Liver (tissue), 9 donors: ENCODE results near the gene SLC34A2. TPM values are rescaled to one million over a fixed set of nuclear protein-coding genes. Genes with fewer than 3 reads are reported as not detected.
"Not testable (repeated sequence)": the region's sequence is repeated elsewhere in the genome, so short reads cannot be mapped to it uniquely, and the experiment has no call there.

Source experiments
- DNase-seq: peaks from one replicate; pipeline ENCODE4 v3.0.0-alpha.2; 2017; ENCODE audit warnings: low spot score
- H3K27ac ChIP-seq, 2 donors: one replicate each; pipeline ENCODE4 v1.7.0; 2013; ENCODE audit warnings: inconsistent platforms in 2 of 2, low read length in 2 of 2, control low read depth in 1 of 2, low read depth in 1 of 2, mild to moderate bottlenecking in 1 of 2
- H3K27me3 ChIP-seq, 4 donors: one replicate each; pipeline versions ENCODE4 v1.6.1 to v1.7.0; 2013; ENCODE audit warnings: low read length in 3 of 4, inconsistent platforms in 1 of 4, mild to moderate bottlenecking in 1 of 4, moderate library complexity in 1 of 4; ENCODE audit not compliant: control insufficient read depth in 4 of 4, insufficient read depth in 4 of 4
- H3K36me3 ChIP-seq, 4 donors: one replicate each; pipeline versions ENCODE4 v1.6.1 to v1.7.0; 2013; ENCODE audit warnings: low read length in 3 of 4, mild to moderate bottlenecking in 3 of 4, low read depth in 1 of 4, moderate library complexity in 1 of 4; ENCODE audit not compliant: control insufficient read depth in 4 of 4, insufficient read depth in 3 of 4
- H3K4me1 ChIP-seq, 4 donors: one replicate each; pipeline versions ENCODE4 v1.6.1 to v1.7.0; 2013; ENCODE audit warnings: low read length in 3 of 4, mild to moderate bottlenecking in 3 of 4, moderate library complexity in 1 of 4; ENCODE audit not compliant: control insufficient read depth in 4 of 4, insufficient read depth in 4 of 4
- H3K4me3 ChIP-seq, 3 donors: one replicate each; pipeline versions ENCODE4 v1.6.1 to v1.7.0; 2013; ENCODE audit warnings: low read length in 3 of 3, control low read depth in 1 of 3, low read depth in 1 of 3, mild to moderate bottlenecking in 1 of 3
- H3K9ac ChIP-seq, 2 donors: one replicate each; pipeline ENCODE4 v1.7.0; 2013; ENCODE audit warnings: low read length in 2 of 2, mild to moderate bottlenecking in 2 of 2, moderate library complexity in 2 of 2, control low read depth in 1 of 2, low read depth in 1 of 2
- H3K9me3 ChIP-seq, 4 donors: one replicate each; pipeline versions ENCODE4 v1.6.1 to v1.7.0; 2013; ENCODE audit warnings: low read length in 3 of 4; ENCODE audit not compliant: control insufficient read depth in 4 of 4
- ATF3 ChIP-seq: IDR thresholded peaks from 2 replicates; pipeline ENCODE4 v1.6.1; 2016; ENCODE audit warnings: antibody characterized with exemption
- CTCF ChIP-seq: fragments of 150-350 bp; IDR thresholded peaks from 2 replicates; pipeline ENCODE4 v1.5.1; 2017; ENCODE audit warnings: improper control_type of control experiment, low read depth, low read length; ENCODE audit not compliant: missing input control
- EGR1 ChIP-seq, 2 donors: IDR thresholded peaks; 2 replicates each; pipeline ENCODE4 v1.6.1; 2016 to 2018; ENCODE audit warnings: antibody characterized with exemption in 2 of 2, low read depth in 2 of 2
- FOXA1 ChIP-seq: IDR thresholded peaks from 2 replicates; pipeline ENCODE4 v1.6.1; 2016; ENCODE audit warnings: antibody characterized with exemption
- FOXA2 ChIP-seq: IDR thresholded peaks from 2 replicates; pipeline ENCODE4 v1.6.1; 2016; ENCODE audit warnings: antibody characterized with exemption
- GABPA ChIP-seq, 2 donors: IDR thresholded peaks in 1 of 2; conservative IDR thresholded peaks in 1 of 2; 2 replicates each; pipeline ENCODE4 v1.6.1; 2016; ENCODE audit warnings: antibody characterized with exemption in 2 of 2, mild to moderate bottlenecking in 1 of 2, moderate library complexity in 1 of 2
- HNF4A ChIP-seq, 2 donors: conservative IDR thresholded peaks; 2 replicates each; pipeline ENCODE4 v1.6.1; 2016; ENCODE audit warnings: antibody characterized with exemption in 2 of 2, mild to moderate bottlenecking in 2 of 2
- HNF4G ChIP-seq: IDR thresholded peaks from 2 replicates; pipeline ENCODE4 v1.6.1; 2016; ENCODE audit warnings: antibody characterized with exemption
- JUND ChIP-seq, 2 donors: IDR thresholded peaks; 2 replicates each; pipeline ENCODE4 v1.6.1; 2016; ENCODE audit warnings: antibody characterized with exemption in 2 of 2
- MAX ChIP-seq: IDR thresholded peaks from 2 replicates; pipeline ENCODE4 v1.6.1; 2016; ENCODE audit warnings: antibody characterized with exemption
- NR2F2 ChIP-seq: IDR thresholded peaks from 2 replicates; pipeline ENCODE4 v1.6.1; 2016; ENCODE audit warnings: antibody characterized with exemption
- RAD21 ChIP-seq, 2 donors: IDR thresholded peaks; 2 replicates each; pipeline ENCODE4 v1.6.1; 2016; ENCODE audit warnings: antibody characterized with exemption in 2 of 2, mild to moderate bottlenecking in 2 of 2
- REST ChIP-seq: IDR thresholded peaks from 2 replicates; pipeline ENCODE4 v1.6.1; 2016; ENCODE audit warnings: antibody characterized with exemption, mild to moderate bottlenecking
- RXRA ChIP-seq, 2 donors: IDR thresholded peaks; 2 replicates each; pipeline ENCODE4 v1.6.1; 2017 to 2018; ENCODE audit warnings: antibody characterized with exemption in 2 of 2, mild to moderate bottlenecking in 1 of 2
- SP1 ChIP-seq: IDR thresholded peaks from 2 replicates; pipeline ENCODE4 v1.6.1; 2018; ENCODE audit warnings: antibody characterized with exemption, mild to moderate bottlenecking
- TAF1 ChIP-seq: conservative IDR thresholded peaks from 2 replicates; pipeline ENCODE4 v1.6.1; 2016; ENCODE audit warnings: antibody characterized with exemption, mild to moderate bottlenecking
- YY1 ChIP-seq: IDR thresholded peaks from 2 replicates; pipeline ENCODE4 v1.6.1; 2016; ENCODE audit warnings: antibody characterized with exemption, mild to moderate bottlenecking
- ZBTB33 ChIP-seq: IDR thresholded peaks from 2 replicates; pipeline ENCODE4 v1.6.1; 2016; ENCODE audit warnings: antibody characterized with exemption
- WGBS: extraction: QIAGEN DNeasy Blood & Tissue Kit; methylation state at CpG from one replicate; pipeline ENCODE4 v1.1.7; 2013; 5-methylcytosine and 5-hydroxymethylcytosine counted together
- polyA plus RNA-seq, 2 donors: library from polyadenylated mRNA; stranded (reverse) in 1 of 2; unstranded in 1 of 2; fragments of 200-250 nt in 1 of 2; fragments of >200 nt in 1 of 2; fragmentation: Nextera tagmentation in 1 of 2; extraction: Ambion mirVana in 1 of 2; gene quantifications; one replicate each; pipeline versions ENCODE4 v1.2.1 to v1.2.3, GENCODE V29; 2013 to 2015
- total RNA-seq, 2 donors: library from RNA; depleted of rRNA; stranded (reverse); fragments of >200 nt; gene quantifications; one replicate each; pipeline ENCODE4 v1.2.3, GENCODE V29; 2014
- donor health status: healthy.
- donor health status: healthy.
- donor health status: healthy.
- donor health status: healthy.
- donor health status: healthy.

Gene SLC34A2
- total and polyA plus RNA-seq, 4 donors = 0.14 to 1.4 (median 0.94) TPM

- WGBS = 82% methylated on average over 9 of the region's 9 CpGs
- not testable (repeated sequence) for H3K36me3 ChIP-seq, DNase-seq, H3K4me1 ChIP-seq, H3K27me3 ChIP-seq, H3K4me3 ChIP-seq, H3K9ac ChIP-seq, H3K27ac ChIP-seq, H3K9me3 ChIP-seq
Measured at GRCh38 chr4:25613613-25614012, 42.0 kb upstream of the SLC34A2 start.

DNA sequence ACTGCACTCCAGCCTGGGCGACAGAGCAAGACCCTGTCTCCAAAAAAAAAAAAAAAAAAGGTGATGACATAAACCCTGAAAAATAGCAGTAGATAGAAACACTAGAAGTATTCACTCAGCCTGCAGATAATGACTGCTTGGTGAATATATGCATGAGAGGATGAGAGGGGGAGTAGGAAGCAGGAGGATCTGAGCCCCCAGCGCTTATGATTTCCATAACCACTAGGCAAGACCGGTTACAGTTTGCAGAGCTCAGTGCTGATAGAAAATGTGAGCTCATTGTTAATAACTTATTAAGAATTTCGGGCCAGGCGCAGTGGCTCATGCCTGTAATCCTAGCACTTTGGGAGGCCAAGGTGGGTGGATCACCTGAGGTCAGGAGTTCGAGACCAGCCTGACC is 40.8 kb upstream of the SLC34A2 start:
- H3K4me3 ChIP-seq = no peak overlapping the region
- H3K9me3 ChIP-seq = no peaks in the 10 kb centered on the region
- no peaks in the 10 kb centered on the region for H3K36me3 ChIP-seq
- no peaks in the 10 kb centered on the region for H3K4me1 ChIP-seq
- TF ChIP-seq GABPA (IDR thresholded peaks at IDR 0.05 in 1 of 2, conservative IDR thresholded peaks at IDR 0.05 in 1 of 2) (no peak), JUND (IDR thresholded peaks at IDR 0.05) (no peak), FOXA2 (no peak), EGR1 (IDR thresholded peaks at IDR 0.05; ENCODE audit: low read depth in 2 of 2) (no peak), RXRA (IDR thresholded peaks at IDR 0.05) (no peak), RAD21 (IDR thresholded peaks at IDR 0.05) (no peak), HNF4A (conservative IDR thresholded peaks at IDR 0.05) (no peak), NR2F2 (no peak), HNF4G (no peak), ATF3 (no peak), MAX (no peak), FOXA1 (no peak), SP1 (no peak), ZBTB33 (no peak), YY1 (no peak), TAF1 (no peak), CTCF (no peak), REST (no peak)
- no peaks in the 10 kb centered on the region for H3K27me3 ChIP-seq
- H3K27ac ChIP-seq = no peak overlapping the region
- 89% methylated on average over 6 of the region's 6 CpGs for WGBS
- DNase-seq = no peak
- no peak overlapping the region for H3K9ac ChIP-seq
